ENCODE measurements around the gene MSI2.

- no peak for TF ChIP-seq POLR2AphosphoS5 (IDR thresholded peaks at IDR 0.05)
- no peak for TF ChIP-seq CTCF (IDR thresholded peaks at IDR 0.05)
- no peak for TF ChIP-seq POLR2A (IDR thresholded peaks at IDR 0.05)
Observed at GRCh38 chr17:57335195-57335792, 79.0 kb downstream of the MSI2 start.
